SU-DHL-6 (cell line): ENCODE data around the gene ZNF841.
"Not testable (repeated sequence)": the region's sequence is repeated elsewhere in the genome, so short reads cannot be mapped to it uniquely, and the experiment has no call there.

ENCODE experiments used
- H2AFZ ChIP-seq: fragments of 200-600 bp; sonication (generic); 2 replicates; pipeline ENCODE4 v1.6.1; 2014; ENCODE audit warnings: low read depth, mild to moderate bottlenecking, moderate library complexity, mixed read lengths, antibody characterized with exemption, low read length; ENCODE audit not compliant: severe bottlenecking
- H3F3A ChIP-seq: fragments of 200-600 bp; shearing (Covaris generic); 2 replicates; pipeline ENCODE4 v1.6.0; 2016; ENCODE audit warnings: antibody characterized with exemption, mild to moderate bottlenecking; ENCODE audit not compliant: insufficient read depth
- H3K27ac ChIP-seq: fragments of 200-600 bp; sonication (generic); 2 replicates; pipeline ENCODE4 v1.5.1; 2016; ENCODE audit warnings: low read depth, mild to moderate bottlenecking, low read length, moderate library complexity, mixed read lengths
- H3K27me3 ChIP-seq: fragments of 200-600 bp; sonication (generic), shearing (Covaris generic); 2 replicates; pipeline ENCODE4 v1.6.0; 2014; ENCODE audit warnings: mild to moderate bottlenecking, low read length
- H3K36me3 ChIP-seq: fragments of 200-600 bp; sonication (generic); 2 replicates; pipeline ENCODE4 v1.6.1; 2014; ENCODE audit warnings: mild to moderate bottlenecking, low read length, mixed read lengths
- H3K4me2 ChIP-seq: fragments of 300-600, 200-600 bp; shearing (Covaris generic), sonication (generic); 2 replicates; pipeline ENCODE4 v1.6.0; 2014; ENCODE audit warnings: low read length, low read depth, mild to moderate bottlenecking; ENCODE audit not compliant: poor library complexity, severe bottlenecking
- H3K4me3 ChIP-seq: fragments of 200-600 bp; sonication (generic); 2 replicates; pipeline ENCODE4 v1.5.1; 2014; ENCODE audit warnings: antibody characterized with exemption, low read length, mild to moderate bottlenecking, mixed read lengths; ENCODE audit not compliant: insufficient read depth, poor library complexity, severe bottlenecking
- H3K79me2 ChIP-seq: fragments of 200-600 bp; sonication (generic); 2 replicates; pipeline ENCODE4 v1.6.1; 2014; ENCODE audit warnings: mild to moderate bottlenecking, low read length, moderate library complexity; ENCODE audit not compliant: insufficient read depth
- H3K9ac ChIP-seq: fragments of 200-600 bp; sonication (generic); 2 replicates; pipeline ENCODE4 v1.7.0; 2014; ENCODE audit warnings: mild to moderate bottlenecking, low read length
- H3K9me2 ChIP-seq: fragments of 200-600 bp; sonication (generic); replicated peaks from 2 replicates; pipeline ENCODE4 v1.6.1; 2014; ENCODE audit warnings: low read length; ENCODE audit not compliant: insufficient read depth
- H3K9me3 ChIP-seq: fragments of 200-600 bp; sonication (generic); 2 replicates; pipeline ENCODE4 v1.6.1; 2014; ENCODE audit warnings: low read length, mixed read lengths; ENCODE audit not compliant: insufficient read depth
- H4K20me1 ChIP-seq: fragments of 200-600 bp; sonication (generic); 2 replicates; pipeline ENCODE4 v1.6.1; 2014; ENCODE audit warnings: low read depth, mild to moderate bottlenecking, antibody characterized with exemption, low read length, moderate library complexity, mixed read lengths
- EZH2phosphoT487 ChIP-seq: fragments of 200-600 bp; sonication (generic), shearing (Covaris generic); conservative IDR thresholded peaks from 2 replicates; pipeline ENCODE4 v1.6.1; 2018; ENCODE audit warnings: mild to moderate bottlenecking, antibody characterized with exemption, low read length, moderate library complexity, mixed read lengths
- TF ChIP-seq, protein P1 (sequence below): fragments of 200-600 bp; sonication (generic); IDR thresholded peaks from one replicate; pipeline ENCODE4 v1.5.1; 2017; ENCODE audit warnings: antibody characterized with exemption, mild to moderate bottlenecking, low read length, moderate library complexity; ENCODE audit not compliant: insufficient read depth, poor library complexity, severe bottlenecking

Gene ZNF841

DNA sequence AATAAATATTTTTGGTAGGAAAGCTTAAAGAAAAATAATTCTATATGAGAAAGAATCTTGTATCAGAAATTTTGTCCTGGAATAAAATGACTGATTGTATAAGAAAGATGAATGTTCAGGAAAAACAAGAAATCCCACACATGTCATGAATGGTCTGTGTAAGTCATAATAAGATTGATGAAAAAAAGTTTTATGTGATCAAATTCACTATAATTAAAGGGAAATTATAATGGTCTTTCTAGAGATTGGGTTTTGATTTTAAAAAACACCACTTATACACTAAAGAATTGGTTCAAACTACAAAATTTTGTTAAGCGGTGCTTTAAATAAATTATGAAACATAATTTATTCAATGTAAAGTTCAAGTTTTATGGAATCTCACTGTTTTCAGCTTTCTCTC, 7.2 kb upstream of the ZNF841 start:
- Histone ChIP-seq H3K27ac (no peak overlapping the region), H3K36me3 (no peaks in the 10 kb centered on the region), H3K9me3 (peaks cover 5% of the 10 kb centered on the region; the same call in 1 of the 2 replicates)

DNA sequence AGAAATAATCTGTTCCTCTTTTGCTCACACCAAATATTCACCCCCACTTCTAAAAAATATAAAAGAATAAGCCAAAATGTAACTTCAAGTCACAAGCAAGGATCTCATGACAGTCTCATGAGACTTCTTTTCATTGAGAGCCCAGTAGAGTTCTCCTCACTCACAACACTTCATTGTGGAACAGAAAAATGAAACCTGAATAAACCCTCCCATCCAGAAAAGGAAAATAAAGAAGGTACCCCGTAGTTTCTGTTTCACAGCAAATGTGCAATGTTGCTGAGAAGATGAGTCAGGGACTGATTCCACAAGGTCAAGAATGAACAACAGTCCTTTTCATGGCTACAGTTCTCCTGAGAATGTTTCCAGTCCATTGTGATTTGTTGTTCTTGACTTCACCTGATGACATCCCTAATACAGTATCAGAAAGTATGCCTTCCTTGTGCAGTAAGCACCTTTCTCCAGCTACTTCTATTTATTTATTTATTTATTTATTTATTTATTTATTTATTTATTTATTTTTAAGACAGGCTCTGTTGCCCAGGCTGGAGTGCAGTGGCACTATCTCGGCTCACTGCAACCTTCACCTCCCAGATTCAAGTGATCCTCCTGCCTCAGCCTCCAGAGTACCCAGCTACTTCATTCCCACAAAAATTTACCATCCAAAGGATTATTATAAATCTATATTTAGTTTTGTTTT, 6.4 kb upstream of the ZNF841 start:
- Histone ChIP-seq H3K27me3 (no peaks in the 10 kb centered on the region), H2AFZ (no peak overlapping the region), H3K27ac (no peak overlapping the region), H3K79me2 (no peaks in the 10 kb centered on the region), H3F3A (no peaks in the 10 kb centered on the region), H3K9ac (no peak overlapping the region), H3K9me3 (peaks cover 9% of the 10 kb centered on the region; the same call in 1 of the 2 replicates), H3K36me3 (no peaks in the 10 kb centered on the region), H3K9me2 (no peaks in the 10 kb centered on the region), H4K20me1 (no peaks in the 10 kb centered on the region), H3K4me3 (no peak overlapping the region), H3K4me2 (no peak overlapping the region)
- no peak for TF ChIP-seq EZH2phosphoT487
- TF ChIP-seq, protein P1, sequence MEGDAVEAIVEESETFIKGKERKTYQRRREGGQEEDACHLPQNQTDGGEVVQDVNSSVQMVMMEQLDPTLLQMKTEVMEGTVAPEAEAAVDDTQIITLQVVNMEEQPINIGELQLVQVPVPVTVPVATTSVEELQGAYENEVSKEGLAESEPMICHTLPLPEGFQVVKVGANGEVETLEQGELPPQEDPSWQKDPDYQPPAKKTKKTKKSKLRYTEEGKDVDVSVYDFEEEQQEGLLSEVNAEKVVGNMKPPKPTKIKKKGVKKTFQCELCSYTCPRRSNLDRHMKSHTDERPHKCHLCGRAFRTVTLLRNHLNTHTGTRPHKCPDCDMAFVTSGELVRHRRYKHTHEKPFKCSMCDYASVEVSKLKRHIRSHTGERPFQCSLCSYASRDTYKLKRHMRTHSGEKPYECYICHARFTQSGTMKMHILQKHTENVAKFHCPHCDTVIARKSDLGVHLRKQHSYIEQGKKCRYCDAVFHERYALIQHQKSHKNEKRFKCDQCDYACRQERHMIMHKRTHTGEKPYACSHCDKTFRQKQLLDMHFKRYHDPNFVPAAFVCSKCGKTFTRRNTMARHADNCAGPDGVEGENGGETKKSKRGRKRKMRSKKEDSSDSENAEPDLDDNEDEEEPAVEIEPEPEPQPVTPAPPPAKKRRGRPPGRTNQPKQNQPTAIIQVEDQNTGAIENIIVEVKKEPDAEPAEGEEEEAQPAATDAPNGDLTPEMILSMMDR = no peak

More for the DNA sequence above, 7.2 kb upstream of the ZNF841 start:
- H3K4me3 ChIP-seq = no peak overlapping the region
- no peak overlapping the region for H3K4me2 ChIP-seq
- no peaks in the 10 kb centered on the region for H3K9me2 ChIP-seq
- no peak overlapping the region for H2AFZ ChIP-seq
- TF ChIP-seq EZH2phosphoT487 = no peak
- TF ChIP-seq, protein P1 = no peak
- no peaks in the 10 kb centered on the region for H3K79me2 ChIP-seq
- no peaks in the 10 kb centered on the region for H4K20me1 ChIP-seq
- H3K9ac ChIP-seq = no peak overlapping the region
- no peaks in the 10 kb centered on the region for H3F3A ChIP-seq
- H3K27me3 ChIP-seq = no peaks in the 10 kb centered on the region

DNA sequence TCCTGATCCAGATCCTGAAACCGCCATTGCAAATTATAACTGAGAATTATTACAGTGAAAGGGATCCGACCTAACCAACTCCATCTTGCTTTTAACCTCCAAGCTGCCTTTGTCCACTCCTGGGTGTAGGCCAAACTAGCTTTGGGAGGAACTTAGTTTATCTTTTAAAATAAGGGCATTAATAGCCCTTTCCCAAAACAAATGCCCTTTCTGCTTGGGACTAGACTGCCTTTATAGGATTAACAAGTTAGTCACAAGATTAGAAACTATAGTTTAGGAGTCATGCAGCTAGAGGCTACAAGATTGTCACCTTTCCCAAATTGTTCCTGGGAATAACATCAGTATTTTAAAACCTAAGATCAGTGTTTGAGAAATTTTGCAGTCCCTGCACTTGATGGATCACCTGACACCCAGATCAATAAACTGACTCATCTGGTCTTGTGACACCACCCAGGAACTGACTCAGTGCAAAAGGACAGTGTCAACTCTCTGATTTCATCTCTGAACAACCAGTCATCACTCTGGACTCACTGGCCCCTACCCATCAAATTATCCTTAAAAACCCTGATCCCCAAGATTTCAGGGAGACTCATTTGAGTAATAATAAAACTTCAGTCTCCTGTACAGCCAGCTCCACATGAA, 4.1 kb upstream of the ZNF841 start:
- no peaks in the 10 kb centered on the region for H3K36me3 ChIP-seq
- no peaks in the 10 kb centered on the region for H3F3A ChIP-seq
- no peak overlapping the region for H3K27ac ChIP-seq
- H3K9me2 ChIP-seq = no peaks in the 10 kb centered on the region
- H3K9ac ChIP-seq = no peak overlapping the region
- no peaks in the 10 kb centered on the region for H3K79me2 ChIP-seq
- peaks cover 14% of the 10 kb centered on the region; the same call in 1 of the 2 replicates for H3K9me3 ChIP-seq
- H4K20me1 ChIP-seq = no peaks in the 10 kb centered on the region
- no peaks in the 10 kb centered on the region for H3K27me3 ChIP-seq
- TF ChIP-seq EZH2phosphoT487 = no peak
- TF ChIP-seq, protein P1 = no peak
- H3K4me3 ChIP-seq = no peak overlapping the region
- no peak overlapping the region for H3K4me2 ChIP-seq
- H2AFZ ChIP-seq = no peak overlapping the region

DNA sequence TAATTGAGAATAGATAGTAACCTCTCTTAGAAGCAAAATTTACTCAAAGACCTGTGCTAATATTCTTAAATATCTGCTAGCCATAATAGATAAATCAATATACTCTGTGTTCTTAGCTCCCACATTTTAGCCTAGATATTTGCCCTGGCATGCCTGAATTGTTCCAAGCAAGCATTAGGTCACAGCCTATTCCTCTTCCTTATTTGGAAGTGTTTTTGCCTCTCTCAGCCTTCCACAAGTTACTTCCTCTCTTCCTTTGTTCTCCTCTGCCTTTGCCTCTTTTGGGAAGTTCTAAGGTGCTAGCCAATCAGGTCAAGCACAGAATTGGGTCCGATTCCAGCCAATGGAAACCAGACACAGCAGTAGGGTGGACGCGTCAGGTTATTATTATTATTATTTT, 851 bp upstream of the ZNF841 start:
- not testable (repeated sequence) for H2AFZ ChIP-seq, H3K36me3 ChIP-seq, H3K27ac ChIP-seq, H3K27me3 ChIP-seq, H4K20me1 ChIP-seq, H3K9me2 ChIP-seq, H3K4me3 ChIP-seq, H3F3A ChIP-seq, H3K9ac ChIP-seq, H3K79me2 ChIP-seq, H3K9me3 ChIP-seq, H3K4me2 ChIP-seq
